Putamen (tissue), 1 donor: ENCODE results near the gene ZNF735.
"Not testable (repeated sequence)": the region's sequence is repeated elsewhere in the genome, so short reads cannot be mapped to it uniquely, and the experiment has no call there.

ENCODE experiments used
- DNase-seq: peaks from one replicate; pipeline ENCODE4 v3.0.0-alpha.2; 2016; ENCODE audit warnings: low spot score

Gene ZNF735

DNA sequence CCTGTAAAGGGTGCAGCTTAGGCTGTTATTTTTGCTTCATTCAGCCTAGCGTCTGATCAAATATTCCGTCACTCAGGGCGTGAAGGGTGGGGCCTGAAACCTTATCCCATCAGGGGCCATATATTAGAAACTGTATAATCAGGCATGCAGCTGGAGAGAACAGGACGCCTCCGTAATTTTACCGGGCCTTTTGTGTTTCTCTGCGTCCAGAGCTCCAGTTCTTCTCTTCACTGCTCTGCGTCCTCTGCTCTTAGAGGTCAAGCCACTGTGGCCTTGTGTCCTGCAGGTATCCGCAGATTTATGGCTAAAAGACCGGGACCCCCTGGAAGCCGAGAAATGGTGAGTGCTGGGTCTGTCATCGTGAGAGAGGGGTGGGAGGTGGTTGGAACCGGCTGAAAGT, at the start of gene ZNF735:
ZNF735 (plus strand) TSS at position 301 of the 400 bp plus-strand sequence; CDS start at position 301, 0 bp downstream.
- DNase-seq, result no peak

DNA sequence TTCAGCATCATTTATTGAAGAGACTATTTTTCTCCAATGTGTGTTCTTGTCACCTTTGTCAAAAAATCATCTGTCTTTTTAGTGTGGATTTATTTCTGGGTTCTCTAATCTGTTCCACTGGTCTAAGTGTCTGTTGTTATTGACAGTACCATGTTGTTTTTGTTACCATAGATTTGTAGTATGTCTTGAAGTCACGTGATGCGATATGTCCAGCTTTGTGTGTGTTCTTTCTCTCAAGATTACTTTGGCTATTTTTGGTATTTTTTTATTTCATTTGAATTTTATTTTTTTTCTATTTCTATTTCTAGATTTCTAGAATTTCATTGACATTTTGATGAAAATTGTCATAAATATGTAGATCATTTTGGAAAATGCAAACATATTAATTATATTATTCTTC, 36.0 kb upstream of the ZNF735 start:
- not testable (repeated sequence) for DNase-seq

DNA sequence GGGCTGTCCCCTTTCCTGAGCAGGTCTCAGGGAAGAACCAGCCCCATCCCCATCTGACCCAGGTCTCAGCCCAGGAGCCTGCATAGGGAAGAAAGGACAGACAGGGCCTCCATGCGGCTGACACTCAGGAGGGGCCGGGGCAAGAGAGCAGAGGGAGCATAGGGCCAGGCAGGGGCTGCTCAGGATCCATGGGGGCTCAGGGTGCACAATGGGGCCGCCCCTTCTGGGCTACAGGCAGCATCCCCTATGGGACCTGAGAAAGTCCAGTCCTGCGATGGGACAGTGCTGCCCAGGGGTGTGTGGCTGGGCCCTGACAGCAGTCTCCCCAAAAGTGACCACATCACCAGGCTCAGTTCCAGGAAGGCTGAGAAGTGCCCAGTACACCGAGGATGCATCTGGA, 32.7 kb upstream of the ZNF735 start:
- DNase-seq, result no peak

DNA sequence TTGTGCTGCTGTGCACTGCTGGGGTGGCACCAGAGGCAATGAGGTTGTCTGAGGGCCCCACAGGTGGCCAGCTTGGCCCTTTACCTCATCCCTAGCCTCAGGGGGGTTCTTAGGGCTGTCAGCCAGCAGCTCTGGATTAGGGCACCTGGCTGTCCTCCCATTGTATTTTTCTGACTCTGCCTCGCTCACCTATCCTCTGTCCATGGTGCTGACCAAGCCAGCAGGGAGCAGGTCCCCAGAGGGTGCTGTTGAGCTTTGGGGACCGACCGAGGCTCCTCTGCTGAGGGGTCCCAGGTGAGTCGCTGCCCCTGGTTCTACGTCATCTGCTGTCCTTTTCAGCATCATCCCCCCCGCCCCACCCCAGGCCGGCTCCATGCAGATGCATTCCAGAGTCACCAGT, 32.1 kb upstream of the ZNF735 start:
- no peak for DNase-seq

DNA sequence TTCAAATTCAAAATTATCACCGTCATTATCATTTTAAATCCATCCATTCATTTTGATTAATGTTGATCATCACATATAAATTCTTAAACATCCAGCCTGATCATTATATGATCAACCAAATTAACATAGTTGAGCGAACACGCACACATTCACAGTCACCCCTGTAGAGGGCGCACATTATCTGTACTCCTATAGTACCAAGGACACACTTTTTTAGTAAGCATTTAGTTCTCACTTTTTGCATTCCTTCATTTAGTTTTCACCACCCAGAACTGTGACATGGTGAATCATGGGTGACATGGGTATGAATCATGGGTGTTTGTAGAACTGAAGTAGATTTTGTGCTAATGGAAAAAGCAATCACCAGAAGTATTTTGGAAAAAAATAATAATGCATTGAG, 26.0 kb upstream of the ZNF735 start:
- DNase-seq, result no peak

DNA sequence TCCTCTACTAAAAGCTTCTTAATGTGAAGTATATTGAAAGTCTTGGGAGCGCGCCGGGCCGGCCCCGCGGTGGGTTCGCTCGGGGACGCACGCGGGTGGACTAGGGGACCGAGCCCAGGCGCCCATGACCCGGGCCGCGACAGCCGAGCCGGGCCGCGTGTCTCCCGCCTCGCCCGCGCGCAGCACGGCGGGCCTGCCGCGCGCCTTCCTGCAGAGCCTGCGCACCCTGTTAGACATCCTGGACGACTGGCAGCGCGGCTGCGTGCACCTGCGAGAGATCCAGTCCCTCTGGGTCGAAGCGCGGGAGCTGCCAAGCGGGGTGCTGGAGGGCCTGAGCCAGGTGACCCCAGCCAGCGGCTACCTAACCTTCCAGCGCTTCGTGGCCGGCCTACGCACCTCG, 25.4 kb upstream of the ZNF735 start:
- no peak for DNase-seq

DNA sequence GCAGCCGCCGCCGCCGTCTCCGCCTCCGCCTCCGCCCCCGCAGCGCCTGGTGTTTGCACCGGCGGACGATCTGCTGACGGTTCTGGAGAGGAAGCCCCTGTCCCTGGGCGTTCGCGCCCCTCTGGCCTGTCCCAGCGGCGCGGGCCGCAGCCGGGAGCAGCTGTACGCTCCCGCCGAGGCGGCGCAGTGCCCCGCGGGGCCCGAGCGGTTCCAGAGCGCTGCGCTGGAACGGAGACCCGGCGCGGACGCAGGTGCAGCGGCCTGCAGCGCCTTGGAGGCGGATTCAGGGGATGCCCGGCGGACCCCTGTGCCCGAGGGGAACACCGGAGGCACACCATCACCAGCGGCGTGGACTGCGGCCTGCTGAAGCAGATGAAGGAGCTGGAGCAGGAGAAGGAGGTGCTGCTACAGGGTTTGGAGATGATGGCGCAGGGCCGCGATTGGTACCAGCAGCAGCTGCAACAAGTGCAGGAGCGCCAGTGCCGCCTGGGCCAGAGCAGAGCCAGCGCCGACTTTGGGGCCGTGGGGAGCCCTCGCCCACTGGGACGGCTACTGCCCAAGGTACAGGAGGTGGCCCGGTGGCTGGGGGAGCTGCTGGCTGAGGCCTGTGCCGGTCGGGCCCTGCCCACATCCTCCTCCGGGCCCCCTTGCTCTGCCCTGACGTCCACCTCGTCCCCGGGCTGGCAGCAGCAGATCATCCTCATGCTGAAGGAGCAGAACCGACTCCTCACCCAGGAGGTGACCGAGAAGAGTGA, 24.8 kb upstream of the ZNF735 start:
- no peak for DNase-seq

DNA sequence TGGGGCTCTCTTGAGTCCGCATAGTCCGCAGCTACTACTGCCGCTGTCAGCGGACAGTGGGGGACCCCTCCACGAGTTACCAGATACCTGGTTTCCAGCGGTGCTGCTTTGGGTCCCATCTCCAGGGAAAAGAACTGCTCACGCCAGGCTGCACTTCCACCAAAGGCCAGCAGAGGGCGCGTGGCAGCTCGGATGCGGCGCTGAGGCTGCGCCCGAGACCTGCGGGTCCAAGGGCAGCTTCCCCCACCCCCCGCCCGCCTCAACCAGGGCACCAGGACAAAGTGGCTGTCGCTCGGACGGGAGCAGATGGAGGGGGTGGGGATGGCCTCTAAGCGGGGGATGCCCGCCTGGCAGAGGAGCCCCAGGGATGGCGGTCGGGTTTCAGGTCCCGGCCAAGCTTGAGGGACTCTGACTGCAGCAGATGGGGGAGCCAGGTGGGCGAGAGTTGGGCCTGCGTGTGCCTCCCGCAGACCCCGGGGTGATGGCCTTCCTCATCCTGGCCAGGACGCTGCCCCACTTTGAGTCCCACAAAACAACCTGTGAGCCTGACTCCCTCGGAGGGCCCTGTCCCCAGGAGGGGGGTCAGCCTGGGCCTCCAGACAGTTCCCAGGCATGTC, 23.8 kb upstream of the ZNF735 start:
- no peak for DNase-seq

DNA sequence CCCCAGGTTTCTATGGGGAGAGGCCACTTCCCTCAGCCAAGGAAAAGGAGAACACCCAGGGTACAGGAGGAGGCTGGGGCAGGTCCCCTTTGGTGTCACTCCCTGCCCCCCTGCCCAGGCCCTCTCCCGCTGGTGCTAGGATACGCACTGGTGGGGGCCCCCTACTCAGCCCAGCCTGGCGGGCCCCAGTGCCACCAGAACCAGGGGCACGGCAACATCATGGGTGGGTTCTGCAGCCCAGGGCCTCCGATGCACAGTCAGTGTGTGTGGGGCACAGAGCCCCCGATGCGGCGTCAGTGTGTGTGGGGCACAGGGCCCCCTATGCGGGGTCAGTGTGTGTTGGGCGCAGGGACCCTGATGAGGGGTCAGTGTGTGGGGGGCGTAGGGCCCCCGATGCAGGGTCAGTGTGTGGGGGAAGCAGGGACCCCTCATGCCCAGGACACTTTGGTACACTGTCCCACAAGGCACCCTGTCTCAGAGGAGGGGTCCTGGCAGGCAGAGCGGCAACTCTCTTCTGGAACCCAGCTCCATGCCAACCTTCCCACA, 23.1 kb upstream of the ZNF735 start:
- no peak for DNase-seq

DNA sequence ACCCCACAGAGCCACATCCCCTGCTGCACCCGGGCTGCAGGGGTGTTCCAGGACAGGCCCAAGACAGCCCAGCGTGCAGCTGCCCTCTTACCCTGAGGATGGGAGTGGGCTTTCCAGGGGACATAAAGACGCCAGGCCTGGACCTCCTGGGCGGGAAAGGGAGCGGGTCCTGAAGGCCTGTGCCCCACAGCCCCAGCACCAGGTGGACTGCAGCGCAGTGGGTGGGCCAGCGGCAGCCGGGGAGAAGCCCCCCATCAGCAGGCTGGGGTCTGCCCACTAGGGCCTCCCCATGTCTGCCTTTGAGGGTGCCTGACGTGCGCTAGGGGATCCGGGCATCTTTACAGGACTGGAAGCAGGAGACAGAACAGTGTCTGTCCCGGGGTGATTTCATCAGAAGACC, 22.6 kb upstream of the ZNF735 start:
- DNase-seq, result no peak

DNA sequence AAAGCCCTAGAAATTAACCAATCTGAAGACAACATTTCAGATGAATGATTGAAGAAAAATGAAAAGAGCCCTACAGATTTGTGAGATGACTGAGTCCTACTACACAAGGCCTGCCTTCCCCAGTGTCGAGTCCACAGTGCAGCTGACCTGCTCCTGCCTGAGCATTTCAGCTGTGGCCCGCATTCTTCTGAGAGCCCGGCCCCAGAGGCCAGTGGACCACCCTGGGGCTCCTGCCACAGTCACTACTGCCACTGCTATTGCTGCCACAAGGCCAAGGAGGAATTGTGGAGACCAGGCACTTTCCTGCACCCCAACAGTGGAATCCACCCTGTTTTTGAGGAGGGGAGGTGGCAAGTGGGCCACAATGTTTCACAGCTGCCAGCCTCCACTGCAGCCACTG, 19.6 kb upstream of the ZNF735 start:
- no peak for DNase-seq

DNA sequence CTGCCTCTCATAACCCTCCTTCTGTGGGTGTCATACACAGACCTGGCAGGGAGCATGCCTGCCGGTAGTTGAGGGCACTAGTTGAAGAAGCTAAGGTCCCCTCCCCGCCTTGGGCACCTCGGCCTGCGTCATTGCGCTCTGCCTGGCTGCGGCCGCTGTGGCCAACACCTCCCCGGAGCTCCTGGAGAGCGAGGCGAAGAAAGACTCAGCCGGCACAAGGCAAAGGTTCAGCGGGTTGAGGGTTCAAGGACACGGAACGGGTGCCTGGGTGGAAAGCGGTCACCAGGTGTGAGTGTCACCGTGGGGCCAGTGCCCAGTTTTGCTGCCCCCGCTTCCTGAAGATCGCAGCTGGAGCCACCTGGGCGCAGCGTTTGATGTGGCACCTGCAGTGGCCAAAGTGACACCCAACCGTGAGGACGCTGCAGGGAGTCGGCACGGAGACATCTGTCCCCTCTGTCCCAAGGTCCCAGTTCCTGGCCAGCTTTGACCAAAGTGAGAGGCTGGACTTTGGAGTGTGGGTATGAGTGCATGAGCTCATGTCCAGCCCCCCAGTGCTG, 14.8 kb upstream of the ZNF735 start:
- no peak for DNase-seq

DNA sequence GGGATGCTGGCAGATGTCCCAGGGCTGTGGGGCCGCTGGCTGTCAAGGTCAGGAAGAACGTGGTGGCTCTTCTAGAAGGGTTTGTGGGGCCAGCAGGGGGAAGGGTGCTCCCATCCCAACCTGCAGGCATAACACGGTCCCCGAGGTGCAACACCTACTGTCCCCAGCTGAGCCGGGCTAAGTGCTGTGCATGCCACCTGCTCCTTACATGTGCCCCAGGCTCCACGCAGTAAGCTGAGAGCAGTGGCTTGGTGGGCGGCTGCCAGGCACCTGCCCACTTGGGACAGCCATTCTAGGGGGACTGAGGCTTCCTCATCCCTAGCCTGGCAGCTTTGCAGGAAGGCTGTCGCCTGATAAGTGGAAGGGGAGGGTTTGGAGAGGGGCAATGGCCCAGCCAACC, 14.2 kb upstream of the ZNF735 start:
- DNase-seq, result no peak

DNA sequence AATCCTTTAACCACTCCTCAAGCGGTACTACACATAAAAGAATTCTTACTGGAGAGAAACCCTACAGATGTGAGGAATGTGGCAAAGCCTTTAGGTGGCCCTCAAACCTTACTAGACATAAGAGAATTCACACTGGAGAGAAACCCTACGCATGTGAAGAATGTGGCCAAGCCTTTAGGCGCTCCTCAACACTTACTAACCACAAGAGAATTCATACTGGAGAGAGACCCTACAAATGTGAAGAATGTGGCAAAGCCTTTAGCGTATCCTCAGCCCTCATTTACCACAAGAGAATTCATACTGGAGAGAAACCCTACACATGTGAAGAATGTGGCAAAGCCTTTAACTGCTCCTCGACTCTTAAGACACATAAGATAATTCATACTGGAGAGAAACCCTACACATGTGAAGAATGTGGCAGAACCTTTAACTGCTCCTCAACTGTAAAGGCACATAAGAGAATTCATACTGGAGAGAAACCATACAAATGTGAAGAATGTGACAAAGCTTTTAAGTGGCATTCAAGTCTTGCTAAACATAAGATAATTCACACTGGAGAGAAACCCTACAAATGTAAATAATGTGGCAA, 12.8 kb downstream of the ZNF735 start:
- DNase-seq, result not testable (repeated sequence)

DNA sequence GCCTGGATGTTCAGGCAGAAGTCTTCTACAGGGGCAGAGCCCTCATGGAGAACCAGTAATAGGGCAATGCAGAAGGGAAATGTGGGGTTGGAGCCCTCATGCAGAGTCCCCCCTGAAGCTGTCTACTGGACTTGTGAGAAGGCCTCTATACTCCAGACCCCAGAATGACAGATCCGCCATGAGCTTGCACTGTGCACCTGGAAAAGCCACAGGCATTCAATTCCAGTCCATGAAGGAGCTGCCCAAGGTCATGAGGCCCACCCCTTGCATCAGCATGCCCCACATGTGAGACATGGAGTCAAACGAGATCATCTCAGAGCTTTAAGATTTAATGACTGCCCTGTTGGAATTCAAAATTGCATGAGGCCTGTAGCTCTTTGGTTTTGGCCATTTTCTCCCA, 16.4 kb downstream of the ZNF735 start:
- no peak for DNase-seq

DNA sequence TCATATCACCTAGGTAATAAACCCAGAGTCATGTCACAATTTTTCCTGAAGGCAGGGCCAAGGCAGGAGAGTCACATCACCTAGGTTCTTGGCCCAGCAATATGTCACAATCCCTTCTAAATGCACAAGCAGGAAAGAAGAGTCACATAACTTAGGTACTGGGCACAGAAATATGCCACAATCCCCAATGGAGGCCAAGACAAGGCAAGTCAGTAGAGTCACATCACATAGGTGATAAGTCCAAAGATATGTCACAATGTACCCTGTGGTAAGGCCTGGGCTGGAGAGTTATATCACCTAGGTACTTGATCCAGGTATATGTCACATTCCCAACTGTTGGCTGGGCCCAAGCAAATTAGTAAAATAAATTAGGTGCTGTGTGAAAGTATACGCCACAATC, 21.2 kb downstream of the ZNF735 start, which contains the start of gene ZNF679:
ZNF679 (plus strand) TSS at position 301 of the 400 bp plus-strand sequence. CDS start 20,644 bp downstream, outside the sequence.
- DNase-seq, result not testable (repeated sequence)

DNA sequence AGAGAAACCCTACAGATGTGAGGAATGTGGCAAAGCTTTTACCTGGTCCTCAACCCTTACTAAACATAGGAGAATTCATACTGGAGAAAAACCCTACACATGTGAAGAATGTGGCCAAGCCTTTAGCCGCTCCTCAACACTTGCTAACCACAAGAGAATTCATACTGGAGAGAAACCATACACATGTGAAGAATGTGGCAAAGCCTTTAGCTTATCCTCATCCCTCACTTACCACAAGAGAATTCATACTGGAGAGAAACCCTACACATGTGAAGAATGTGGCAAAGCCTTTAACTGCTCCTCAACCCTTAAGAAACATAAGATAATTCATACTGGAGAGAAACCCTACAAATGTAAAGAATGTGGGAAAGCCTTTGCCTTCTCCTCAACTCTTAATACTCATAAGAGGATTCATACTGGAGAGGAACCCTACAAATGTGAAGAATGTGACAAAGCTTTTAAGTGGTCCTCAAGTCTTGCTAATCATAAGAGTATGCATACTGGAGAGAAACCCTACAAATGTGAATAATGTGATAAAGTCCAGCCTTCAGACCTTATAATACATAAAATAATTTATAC, 59.4 kb downstream of the ZNF735 start:
- no peak for DNase-seq
